DOHH2 (cell line): ENCODE data around the gene FZD7.

ENCODE experiments used
- H3F3A ChIP-seq: fragments of 200-600 bp; sonication (generic), shearing (Covaris generic); 2 replicates; pipeline ENCODE4 v1.6.0; 2016; ENCODE audit warnings: antibody characterized with exemption, mild to moderate bottlenecking; ENCODE audit not compliant: control insufficient read depth, insufficient read depth
- H3K27ac ChIP-seq: fragments of 200-600 bp; sonication (generic); 2 replicates; pipeline ENCODE4 v1.5.1; 2014; ENCODE audit warnings: low read depth, mild to moderate bottlenecking, low read length, moderate library complexity
- H3K27me3 ChIP-seq: fragments of 200-600 bp; sonication (generic); 2 replicates; pipeline ENCODE4 v1.6.1; 2014; ENCODE audit warnings: mild to moderate bottlenecking, low read length, mixed read lengths; ENCODE audit not compliant: control insufficient read depth
- H3K36me3 ChIP-seq: fragments of 200-600 bp; sonication (generic); 2 replicates; pipeline ENCODE4 v1.6.1; 2014; ENCODE audit warnings: mild to moderate bottlenecking, low read length, moderate library complexity, mixed read lengths; ENCODE audit not compliant: control insufficient read depth
- H3K4me1 ChIP-seq: fragments of 200-600 bp; sonication (generic); 2 replicates; pipeline ENCODE4 v1.6.1; 2014; ENCODE audit warnings: mild to moderate bottlenecking, low read length, mixed read lengths; ENCODE audit not compliant: control insufficient read depth
- H3K4me2 ChIP-seq: fragments of 200-600 bp; sonication (generic); 2 replicates; pipeline ENCODE4 v1.6.0; 2014; ENCODE audit warnings: mild to moderate bottlenecking, low read length, moderate library complexity
- H3K4me3 ChIP-seq: fragments of 200-600 bp; sonication (generic); 2 replicates; pipeline ENCODE4 v1.5.1; 2014; ENCODE audit warnings: mild to moderate bottlenecking, low read length, mixed read lengths
- H3K79me2 ChIP-seq: fragments of 200-600 bp; sonication (generic); 2 replicates; pipeline ENCODE4 v1.6.1; 2014; ENCODE audit warnings: mild to moderate bottlenecking, low read length, mixed read lengths; ENCODE audit not compliant: control insufficient read depth
- H3K9me2 ChIP-seq: fragments of 200-600 bp; sonication (generic); replicated peaks from 2 replicates; pipeline ENCODE4 v1.6.1; 2014; ENCODE audit warnings: mild to moderate bottlenecking, low read length, mixed read lengths; ENCODE audit not compliant: control insufficient read depth
- H3K9me3 ChIP-seq: fragments of 200-600 bp; sonication (generic); 2 replicates; pipeline ENCODE4 v1.6.1; 2014; ENCODE audit warnings: antibody characterized with exemption, low read length, mixed read lengths; ENCODE audit not compliant: control insufficient read depth, insufficient read depth
- H4K20me1 ChIP-seq: fragments of 200-600 bp; sonication (generic); 2 replicates; pipeline ENCODE4 v1.6.0; 2014; ENCODE audit warnings: low read depth, mild to moderate bottlenecking, antibody characterized with exemption, low read length, moderate library complexity; ENCODE audit not compliant: control insufficient read depth, insufficient read depth
- CTCF ChIP-seq: fragments of 200-600 bp; sonication (generic); IDR thresholded peaks from one replicate; pipeline ENCODE4 v1.5.1; 2014; ENCODE audit warnings: antibody characterized with exemption, mild to moderate bottlenecking, low read depth, low read length; ENCODE audit not compliant: poor library complexity, severe bottlenecking
- EZH2phosphoT487 ChIP-seq: fragments of 200-600 bp; sonication (generic); IDR thresholded peaks from 2 replicates; pipeline ENCODE4 v1.6.1; 2017; ENCODE audit warnings: borderline replicate concordance, mild to moderate bottlenecking, antibody characterized with exemption, low read length, moderate library complexity, mixed read lengths

FZD7 gene

GRCh38 chr2:202006301-202006700, 27.4 kb upstream of the FZD7 start:
- Histone ChIP-seq H3K27me3 (peaks cover 12% of the 10 kb centered on the region), H3K36me3 (no peaks in the 10 kb centered on the region), H3K4me3 (no peak overlapping the region), H3F3A (no peaks in the 10 kb centered on the region), H3K4me1 (peaks cover 10% of the 10 kb centered on the region), H3K9me3 (no peaks in the 10 kb centered on the region), H3K27ac (no peak overlapping the region), H3K4me2 (no peak overlapping the region), H3K9me2 (no peaks in the 10 kb centered on the region), H3K79me2 (no peaks in the 10 kb centered on the region), H4K20me1 (no peaks in the 10 kb centered on the region)
- TF ChIP-seq CTCF (no peak), EZH2phosphoT487 (no peak)

DNA sequence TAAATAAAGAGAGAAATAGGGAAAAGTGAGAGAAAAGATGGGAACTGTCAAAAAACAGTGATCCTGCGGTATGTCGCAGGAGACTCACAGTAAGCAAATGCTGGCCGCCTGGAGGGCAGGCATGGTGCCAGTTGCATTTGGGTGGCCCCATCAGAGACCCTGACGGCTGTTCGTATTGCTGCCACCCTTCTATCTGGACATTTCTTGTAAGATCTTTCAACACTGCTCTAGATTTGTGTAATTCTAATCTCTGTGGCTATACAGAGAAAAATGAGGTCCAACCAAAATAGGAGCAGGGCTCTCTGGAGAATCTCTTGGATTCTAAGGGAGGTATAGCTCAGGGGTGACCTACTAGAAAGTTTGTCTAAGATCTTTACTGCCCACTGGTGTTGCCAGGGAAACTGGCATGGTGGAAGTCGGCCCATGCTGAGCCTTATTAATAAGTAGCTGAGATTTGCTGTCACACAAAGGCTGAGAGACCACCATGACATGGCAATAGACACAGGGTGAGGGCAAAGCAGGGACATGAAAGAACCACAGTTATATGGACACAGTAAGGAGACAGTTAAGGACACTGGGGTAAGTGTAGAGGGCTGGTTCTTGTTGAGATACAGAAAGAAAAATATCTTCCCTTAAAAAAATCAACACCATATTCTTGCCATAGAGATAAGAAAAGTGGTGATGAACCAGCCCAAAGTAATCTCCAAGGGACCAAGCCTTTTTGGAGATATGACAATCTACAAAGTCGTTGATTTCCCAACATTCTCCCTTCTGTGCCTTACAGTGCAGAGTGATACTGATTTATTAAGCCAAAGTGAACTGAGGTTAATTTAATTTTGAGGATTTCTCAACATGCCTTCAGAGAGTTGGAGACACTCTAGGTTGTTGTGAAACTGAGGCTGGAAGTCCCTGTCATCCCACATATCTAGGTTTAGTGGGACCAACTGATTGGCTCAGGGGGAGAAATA, 26.4 kb upstream of the FZD7 start:
- H4K20me1 ChIP-seq: no peaks in the 10 kb centered on the region
- H3K36me3 ChIP-seq: no peaks in the 10 kb centered on the region
- no peaks in the 10 kb centered on the region for H3K9me3 ChIP-seq
- no peak overlapping the region for H3K4me3 ChIP-seq
- TF ChIP-seq CTCF (no peak), EZH2phosphoT487 (no peak)
- peaks cover 10% of the 10 kb centered on the region for H3K4me1 ChIP-seq
- H3K4me2 ChIP-seq: no peak overlapping the region
- no peaks in the 10 kb centered on the region for H3K79me2 ChIP-seq
- no peaks in the 10 kb centered on the region for H3K9me2 ChIP-seq
- no peaks in the 10 kb centered on the region for H3F3A ChIP-seq
- peaks cover 12% of the 10 kb centered on the region for H3K27me3 ChIP-seq
- no peak overlapping the region for H3K27ac ChIP-seq

GRCh38 chr2:202007983-202008354, 25.7 kb upstream of the FZD7 start:
- no peak overlapping the region for H3K27ac ChIP-seq
- H3K4me1 ChIP-seq: peaks cover 10% of the 10 kb centered on the region
- H3K4me3 ChIP-seq: no peak overlapping the region
- no peak for TF ChIP-seq CTCF
- no peak for TF ChIP-seq EZH2phosphoT487
- no peaks in the 10 kb centered on the region for H3F3A ChIP-seq
- H3K4me2 ChIP-seq: no peak overlapping the region
- no peaks in the 10 kb centered on the region for H3K36me3 ChIP-seq
- no peaks in the 10 kb centered on the region for H3K79me2 ChIP-seq
- H3K9me3 ChIP-seq: no peaks in the 10 kb centered on the region
- H3K27me3 ChIP-seq: peaks cover 12% of the 10 kb centered on the region
- no peaks in the 10 kb centered on the region for H3K9me2 ChIP-seq
- H4K20me1 ChIP-seq: no peaks in the 10 kb centered on the region
